Aorta (tissue), 5 donors: Measurements from ENCODE around the gene CELSR3. TPM values are rescaled to one million over a fixed set of nuclear protein-coding genes. Genes with fewer than 3 reads are reported as not detected.

Source experiments
- ATAC-seq: fragments of 200-7000 bp; cut with Tn5 transposase; one replicate; pipeline ENCODE4 v1.9.1; 2022; ENCODE audit warnings: moderate library complexity; ENCODE audit not compliant: low FRiP score
- DNase-seq, 2 donors: peaks; one replicate each; pipeline ENCODE4 v3.0.0-alpha.2; 2020
- H3K27ac ChIP-seq, 2 donors: one replicate each; pipeline ENCODE4 v1.5.1; 2013; ENCODE audit warnings: low read length in 2 of 2, mild to moderate bottlenecking in 2 of 2, moderate library complexity in 2 of 2, control low read depth in 1 of 2, inconsistent platforms in 1 of 2, low read depth in 1 of 2
- H3K27me3 ChIP-seq, 2 donors: one replicate each; pipeline ENCODE4 v1.6.1; 2013; ENCODE audit warnings: control low read depth in 1 of 2, low read length in 1 of 2, mild to moderate bottlenecking in 1 of 2, moderate library complexity in 1 of 2; ENCODE audit not compliant: insufficient read depth in 2 of 2, control insufficient read depth in 1 of 2
- H3K36me3 ChIP-seq, 2 donors: one replicate each; pipeline ENCODE4 v1.6.1; 2013; ENCODE audit warnings: control low read depth in 1 of 2, low read length in 1 of 2, mild to moderate bottlenecking in 1 of 2; ENCODE audit not compliant: insufficient read depth in 2 of 2, control insufficient read depth in 1 of 2
- H3K4me1 ChIP-seq, 2 donors: one replicate each; pipeline ENCODE4 v1.6.1; 2013; ENCODE audit warnings: low read length in 2 of 2, control low read depth in 1 of 2, mild to moderate bottlenecking in 1 of 2, moderate library complexity in 1 of 2; ENCODE audit not compliant: insufficient read depth in 2 of 2, control insufficient read depth in 1 of 2
- H3K4me3 ChIP-seq, 2 donors: one replicate each; pipeline ENCODE4 v1.5.1; 2013; ENCODE audit warnings: low read length in 2 of 2, control low read depth in 1 of 2, mild to moderate bottlenecking in 1 of 2
- H3K9me3 ChIP-seq: one replicate; pipeline ENCODE4 v1.6.1; 2013; ENCODE audit warnings: mild to moderate bottlenecking, low read length; ENCODE audit not compliant: control insufficient read depth
- WGBS, 2 donors: extraction: QIAGEN DNeasy Blood & Tissue Kit; methylation state at CpG; one replicate each; pipeline ENCODE4 v1.1.7; 2013; 5-methylcytosine and 5-hydroxymethylcytosine counted together
- intact Hi-C, 2 donors: fragments of 100-400 bp; cut with DNase I; formaldehyde crosslinking; loops; one replicate each; pipeline versions ENCODE4 v1.14.2 to v1.15.0; 2022
- polyA plus RNA-seq, 2 donors: library from polyadenylated mRNA; stranded (reverse); fragments of 200-250 nt; gene quantifications; one replicate each; pipeline ENCODE4 v1.2.3, GENCODE V29; 2013
- total RNA-seq, 2 donors: library from RNA; stranded (reverse); fragmentation: NEBNext Ultra II Directional; extraction: Animal tissue kit (Norgen Biotek cat#: 25700); gene quantifications; one replicate each; pipeline ENCODE4 v1.2.1, GENCODE V29; 2021
- donor health status: healthy with polysubstance abuse.
- donor health status: Bipolar disorder and iron deficiency.
- donor health status: DM: no; HTN: no; CAD: no.
- donor health status: DM: no; HTN: no; CAD: no.
- donor health status: DM: yes; HTN: yes; CAD: no.

The CELSR3 gene
- total and polyA plus RNA-seq, 4 donors: 0.25 to 1.3 (median 1.1) TPM

- ATAC-seq (no peak), DNase-seq (no peak)
- intact Hi-C loops: loop anchor here (5.0 kb wide), 2 partner anchors 37 to 43 kb away; partner anchors contain the start of genes PFKFB4 (in 1 of the 2) and SLC26A6 (in 1 of the 2)
- no peaks in the 10 kb centered on the region for H3K27me3 ChIP-seq
- WGBS, 2 donors: 41 to 45% methylated on average over 34 to 39 of the region's 39 CpGs
- no peaks in the 10 kb centered on the region for H3K9me3 ChIP-seq
- H3K36me3 ChIP-seq: no peaks in the 10 kb centered on the region
- no peak overlapping the region for H3K27ac ChIP-seq
- no peaks in the 10 kb centered on the region for H3K4me1 ChIP-seq
- peak overlapping the region in 1 of 2 donors; percentile 17 for H3K4me3 ChIP-seq
Observed at GRCh38 chr3:48594417-48595049, 68.2 kb downstream of the CELSR3 start.

- Histone ChIP-seq H3K27ac (no peak overlapping the region), H3K4me1 (no peaks in the 10 kb centered on the region), H3K27me3 (no peaks in the 10 kb centered on the region), H3K9me3 (no peaks in the 10 kb centered on the region), H3K36me3 (no peaks in the 10 kb centered on the region), H3K4me3 (no peak overlapping the region)
- no peak for DNase-seq
- intact Hi-C loops: no loop called here
- no peak for ATAC-seq
- 95 to 96% methylated on average over 9 of the region's 9 CpGs for WGBS, 2 donors
Observed at GRCh38 chr3:48593337-48593736, 69.3 kb downstream of the CELSR3 start.

- Histone ChIP-seq H3K36me3 (no peaks in the 10 kb centered on the region), H3K27me3 (no peaks in the 10 kb centered on the region), H3K27ac (no peak overlapping the region), H3K9me3 (no peaks in the 10 kb centered on the region), H3K4me3 (no peak overlapping the region), H3K4me1 (no peaks in the 10 kb centered on the region)
- intact Hi-C loops: no loop called here
- ATAC-seq: no peak
- WGBS, 2 donors: 93 to 96% methylated on average over 21 of the region's 21 CpGs
- no peak for DNase-seq
Observed at GRCh38 chr3:48592519-48593087, 70.1 kb downstream of the CELSR3 start.

- Histone ChIP-seq H3K4me1 (no peaks in the 10 kb centered on the region), H3K36me3 (no peaks in the 10 kb centered on the region), H3K4me3 (no peak overlapping the region), H3K27me3 (no peaks in the 10 kb centered on the region), H3K27ac (no peak overlapping the region), H3K9me3 (no peaks in the 10 kb centered on the region)
- 94 to 95% methylated on average over 20 to 22 of the region's 22 CpGs for WGBS, 2 donors
- intact Hi-C loops: no loop called here
- DNase-seq (no peak), ATAC-seq (no peak)
Observed at GRCh38 chr3:48591886-48592518, 70.7 kb downstream of the CELSR3 start.

GRCh38 chr3:48591436-48591835, 71.2 kb downstream of the CELSR3 start:
- ATAC-seq (no peak), DNase-seq (no peak)
- Histone ChIP-seq H3K36me3 (no peaks in the 10 kb centered on the region), H3K9me3 (no peaks in the 10 kb centered on the region), H3K27me3 (no peaks in the 10 kb centered on the region), H3K27ac (no peak overlapping the region), H3K4me1 (no peaks in the 10 kb centered on the region), H3K4me3 (no peak overlapping the region)
- intact Hi-C loops: no loop called here
- 95 to 97% methylated on average over 12 to 14 of the region's 14 CpGs for whole genome bisulfite sequencing, 2 donors

- ATAC-seq: no peak
- Histone ChIP-seq H3K9me3 (no peaks in the 10 kb centered on the region), H3K27ac (no peak overlapping the region), H3K36me3 (no peaks in the 10 kb centered on the region), H3K4me3 (no peak overlapping the region), H3K27me3 (no peaks in the 10 kb centered on the region), H3K4me1 (no peaks in the 10 kb centered on the region)
- intact Hi-C loops: no loop called here
- WGBS, 2 donors: 82 to 83% methylated on average over 15 of the region's 15 CpGs
- no peak for DNase-seq
Observed at GRCh38 chr3:48588230-48588629, 74.5 kb downstream of the CELSR3 start.

GRCh38 chr3:48587686-48588085, 75.0 kb downstream of the CELSR3 start:
- intact Hi-C loops: no loop called here

More at GRCh38 chr3:48587686-48588085, 75.0 kb downstream of the CELSR3 start:
- Histone ChIP-seq H3K27ac (no peak overlapping the region), H3K4me1 (no peaks in the 10 kb centered on the region), H3K4me3 (no peak overlapping the region), H3K36me3 (no peaks in the 10 kb centered on the region), H3K27me3 (no peaks in the 10 kb centered on the region), H3K9me3 (no peaks in the 10 kb centered on the region)
- 83 to 90% methylated on average over 10 to 11 of the region's 11 CpGs for WGBS, 2 donors
- DNase-seq (no peak), ATAC-seq (no peak)
